RPMI8226 (cell line): ENCODE measurements around the gene FMN1.
"Not testable (repeated sequence)": the region's sequence is repeated elsewhere in the genome, so short reads cannot be mapped to it uniquely, and the experiment has no call there.

Source experiments
- DNase-seq: peaks from one replicate; pipeline ENCODE4 v3.0.0-alpha.2; 2015

FMN1 gene

GRCh38 chr15:32873284-32874114 is 321.0 kb downstream of the FMN1 start:
- DNase-seq: no peak

DNA sequence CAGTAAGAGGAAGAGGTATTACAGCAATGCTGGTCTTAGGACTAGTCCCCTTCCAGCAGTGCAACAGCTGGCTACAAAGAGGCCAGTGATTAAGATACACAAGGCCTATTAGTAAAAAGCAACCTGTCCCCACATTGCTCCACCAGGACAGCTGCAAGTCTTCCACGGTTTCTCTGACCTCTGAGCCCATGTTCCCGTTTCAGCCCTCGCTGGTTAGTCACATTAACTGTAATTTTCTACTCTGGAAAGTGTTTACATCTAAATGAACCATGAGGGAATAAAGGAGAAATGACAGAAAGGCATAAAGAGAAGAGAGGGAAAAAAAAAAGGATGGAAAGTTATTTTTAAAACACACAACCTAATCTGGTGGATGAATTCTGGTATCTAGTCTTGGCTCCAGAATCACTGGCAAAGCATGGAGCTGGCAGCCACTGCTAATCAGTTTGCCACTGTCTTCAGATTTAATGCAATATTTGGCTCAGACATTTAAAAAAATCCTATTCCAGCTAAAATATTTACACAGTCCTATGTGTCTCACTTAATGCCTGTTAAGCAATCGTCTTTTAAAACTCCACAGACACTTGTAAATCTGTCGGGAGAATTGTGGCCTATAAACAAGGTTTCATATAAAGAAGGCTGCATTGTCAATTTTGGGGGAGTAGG is 321.8 kb downstream of the FMN1 start:
- DNase-seq: no peak

DNA sequence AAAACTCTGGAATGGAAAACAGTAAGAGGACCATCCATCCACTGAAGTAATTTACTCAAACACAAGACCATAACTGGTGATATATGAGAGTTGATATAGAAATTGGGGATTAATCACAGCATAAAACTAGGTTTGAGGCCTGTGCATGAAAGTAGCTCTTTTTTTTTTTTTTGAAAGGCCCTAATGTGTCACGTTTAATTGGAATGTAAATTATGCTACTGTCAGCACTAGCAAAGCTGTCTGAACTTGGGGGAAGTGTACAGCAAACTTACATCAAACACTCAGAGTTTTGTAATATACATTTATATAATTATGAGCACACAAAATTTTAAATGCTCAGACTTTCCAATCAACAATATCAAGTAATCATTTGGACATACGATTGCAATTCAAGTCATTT is 322.6 kb downstream of the FMN1 start:
- no peak for DNase-seq

DNA sequence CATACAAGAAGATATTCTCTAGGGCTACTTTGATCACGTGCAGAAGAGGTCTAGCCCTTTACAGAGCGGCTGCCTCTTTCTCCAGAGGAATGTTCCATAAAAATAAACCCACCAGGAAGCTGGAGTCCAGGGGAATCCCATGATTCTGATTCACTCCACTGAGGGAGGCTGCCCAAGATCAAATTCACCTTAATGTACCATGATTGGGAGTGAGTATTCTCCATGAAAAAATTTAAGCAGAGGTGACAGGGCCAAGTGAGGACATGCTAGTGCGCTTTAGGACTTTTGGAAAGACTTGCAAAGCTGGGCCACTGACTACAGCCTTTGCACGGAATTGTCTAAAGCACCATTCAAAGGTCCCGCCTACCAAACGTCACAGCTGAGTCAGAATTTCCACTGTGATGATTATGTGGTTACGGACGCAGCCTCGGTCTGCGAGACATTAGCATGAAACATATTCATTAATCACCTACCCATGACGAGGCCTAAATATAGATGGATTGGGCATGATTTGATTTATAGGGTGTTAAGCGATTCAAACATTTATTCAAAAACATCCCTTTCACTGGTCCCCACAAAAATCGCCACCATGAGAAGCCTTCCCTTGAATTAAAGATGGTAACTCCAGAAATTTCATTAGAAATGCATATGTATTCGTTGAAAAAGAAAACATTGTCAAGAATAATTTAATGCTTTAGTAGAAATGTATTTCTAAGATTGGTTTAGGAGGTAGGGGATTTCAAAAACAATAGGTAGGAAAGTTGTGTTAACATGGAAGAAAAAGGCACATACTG is 324.1 kb downstream of the FMN1 start:
- DNase-seq: no peak

- no peak for DNase-seq
Observed at GRCh38 chr15:32869776-32870175, 324.7 kb downstream of the FMN1 start.

DNA sequence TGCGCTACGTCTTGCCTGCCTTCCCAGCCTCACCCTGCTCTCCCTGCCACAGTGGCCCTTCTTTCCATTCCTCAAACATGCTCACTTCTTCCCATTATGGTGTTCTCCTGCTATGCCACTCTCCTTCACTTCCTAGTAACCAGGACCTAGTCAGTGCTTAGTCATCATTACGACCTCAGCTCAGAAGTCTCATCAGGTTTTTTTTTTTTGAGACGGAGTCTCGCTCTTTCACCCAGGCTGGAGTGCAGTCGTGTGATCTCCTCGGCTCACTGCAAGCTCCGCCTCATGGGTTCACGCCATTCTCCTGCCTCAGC is 327.2 kb downstream of the FMN1 start:
- DNase-seq: no peak

DNA sequence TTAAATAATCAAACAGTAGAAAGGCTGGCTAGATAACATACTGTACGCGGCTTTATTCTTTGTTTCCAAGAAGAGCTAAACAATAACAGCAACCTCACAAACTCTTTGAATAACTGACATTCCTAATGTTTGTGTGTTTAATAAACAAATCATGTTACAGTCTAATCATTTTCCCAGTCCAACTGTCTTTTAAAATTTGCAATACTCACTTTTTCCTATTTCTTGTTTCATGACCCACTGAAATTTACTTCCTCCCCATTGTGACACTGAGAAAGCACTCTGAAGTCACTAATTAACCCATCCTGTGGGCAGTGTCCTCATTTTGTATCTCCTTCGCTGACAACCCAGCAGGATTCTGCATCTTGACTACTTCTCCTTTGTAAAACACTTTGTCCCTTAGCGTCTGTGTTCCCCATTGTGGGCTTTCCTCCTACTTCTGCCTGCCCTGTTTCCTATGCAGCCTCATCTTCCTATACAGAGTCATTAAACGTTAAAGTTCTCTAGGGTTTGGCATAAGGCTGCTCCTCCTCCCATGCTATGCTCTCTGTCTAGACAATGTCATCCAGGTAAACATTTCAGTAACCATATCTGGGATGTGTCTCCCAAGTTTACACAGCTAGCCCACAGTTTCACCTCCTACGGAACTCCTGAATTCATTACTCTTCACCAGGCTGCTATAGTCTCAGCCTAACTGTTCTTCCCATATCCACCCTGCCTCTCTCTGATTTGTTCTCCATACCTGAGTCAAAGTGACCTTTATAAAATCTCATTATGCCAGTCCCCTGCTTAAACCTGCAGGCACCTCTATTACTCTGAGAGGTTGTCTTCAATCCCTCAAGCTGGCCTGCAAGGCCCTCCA is 327.8 kb downstream of the FMN1 start:
- DNase-seq: no peak

DNA sequence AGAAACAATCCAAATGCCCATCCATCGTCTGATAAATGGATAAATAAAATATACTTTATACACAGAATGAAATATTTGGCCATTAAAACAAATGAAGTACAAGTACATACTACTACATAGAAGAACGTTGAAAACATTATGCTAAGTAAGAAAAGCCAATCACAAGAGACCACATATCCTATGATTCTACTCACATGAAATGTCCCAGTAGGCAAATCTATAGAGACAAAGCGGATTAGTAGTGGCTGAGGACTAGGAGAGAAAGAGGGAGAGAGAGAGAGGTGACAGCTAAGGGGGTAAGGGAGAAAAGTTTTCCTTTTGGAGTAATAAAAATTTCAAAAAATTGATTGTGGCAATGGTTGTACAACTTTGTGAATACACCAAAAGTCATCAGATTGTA is 329.7 kb downstream of the FMN1 start:
- no peak for DNase-seq

DNA sequence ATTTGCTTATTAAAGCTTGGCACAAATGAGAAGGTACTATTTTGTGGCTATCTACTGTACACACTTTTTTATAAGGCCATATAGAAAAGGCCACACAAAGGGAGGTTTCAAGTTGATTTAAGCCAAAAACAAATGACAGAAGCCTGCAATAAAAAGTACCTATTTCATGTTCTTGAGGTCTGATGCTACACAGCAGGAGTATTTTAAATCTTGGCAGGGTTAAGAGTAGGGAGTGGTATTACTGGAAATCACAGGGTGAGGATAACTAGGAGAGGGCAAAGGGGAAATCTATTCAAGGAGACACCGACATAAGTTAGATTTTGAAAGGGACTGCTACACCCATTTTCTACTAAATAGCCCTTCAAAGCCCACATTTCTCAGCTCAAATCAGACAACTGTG is 330.5 kb downstream of the FMN1 start:
- no peak for DNase-seq

DNA sequence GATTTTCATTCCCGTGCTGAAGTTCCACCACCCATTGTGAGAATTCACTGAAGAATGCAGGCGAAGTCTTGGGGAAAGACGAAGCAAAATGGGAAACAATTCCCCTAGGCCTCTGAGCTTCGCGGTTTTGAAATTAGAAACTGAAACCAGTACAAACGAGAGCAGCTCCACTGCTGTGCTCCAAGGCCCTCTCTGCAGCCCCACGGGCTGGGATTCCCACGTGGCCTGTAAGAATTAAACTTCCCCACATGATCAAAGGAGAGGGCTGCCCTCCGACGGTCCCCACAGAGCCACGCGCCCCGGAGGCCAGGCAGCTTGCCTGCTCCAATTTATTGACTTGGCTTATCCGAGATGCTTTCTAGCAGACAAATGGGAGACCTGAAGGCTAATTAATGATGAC is 332.8 kb downstream of the FMN1 start:
- peak; percentile 73 for DNase-seq

- DNase-seq: no peak
Observed at GRCh38 chr15:32861174-32861573, 333.3 kb downstream of the FMN1 start.

GRCh38 chr15:32859996-32860395 is 334.5 kb downstream of the FMN1 start:
- DNase-seq: no peak

DNA sequence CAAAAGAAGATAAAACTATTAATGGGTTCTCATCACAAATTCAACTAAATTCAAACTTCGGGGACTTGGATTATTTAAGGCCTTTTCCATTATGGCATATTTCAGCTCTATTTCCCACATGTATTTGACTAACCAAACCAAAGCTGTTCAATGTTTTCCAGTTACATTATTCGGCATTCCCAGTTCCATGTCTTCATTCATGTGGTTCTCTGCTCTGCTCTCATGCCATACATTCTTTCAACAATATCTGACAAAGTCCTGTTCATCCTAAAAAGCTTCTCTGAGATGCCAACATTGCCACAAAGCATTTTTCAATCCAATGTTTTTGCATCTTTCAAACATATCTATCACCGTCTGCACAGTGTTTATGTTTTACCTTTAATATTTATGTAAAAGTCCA is 335.3 kb downstream of the FMN1 start:
- no peak for DNase-seq

DNA sequence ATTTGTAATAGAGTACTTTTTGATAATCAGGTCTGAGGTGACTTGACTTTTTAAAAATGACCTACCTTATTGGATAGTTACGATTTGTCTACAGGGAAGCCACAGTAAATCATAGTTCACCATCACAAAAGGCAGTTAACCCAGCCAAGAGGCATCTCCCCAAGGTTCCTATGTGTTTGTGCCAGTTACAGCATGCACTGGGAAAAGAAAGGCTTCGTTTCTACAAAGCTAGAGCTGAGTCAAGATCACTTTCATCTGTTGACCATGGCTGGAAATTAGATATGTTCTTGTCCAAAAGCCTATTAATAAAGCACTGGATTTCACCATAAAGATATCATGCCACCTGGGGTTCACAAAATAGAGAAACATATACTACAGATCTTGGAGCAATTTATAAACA is 336.8 kb downstream of the FMN1 start:
- no peak for DNase-seq

- no peak for DNase-seq
Observed at GRCh38 chr15:32856753-32857152, 337.8 kb downstream of the FMN1 start.

- no peak for DNase-seq
Observed at GRCh38 chr15:32855942-32856341, 338.6 kb downstream of the FMN1 start.

DNA sequence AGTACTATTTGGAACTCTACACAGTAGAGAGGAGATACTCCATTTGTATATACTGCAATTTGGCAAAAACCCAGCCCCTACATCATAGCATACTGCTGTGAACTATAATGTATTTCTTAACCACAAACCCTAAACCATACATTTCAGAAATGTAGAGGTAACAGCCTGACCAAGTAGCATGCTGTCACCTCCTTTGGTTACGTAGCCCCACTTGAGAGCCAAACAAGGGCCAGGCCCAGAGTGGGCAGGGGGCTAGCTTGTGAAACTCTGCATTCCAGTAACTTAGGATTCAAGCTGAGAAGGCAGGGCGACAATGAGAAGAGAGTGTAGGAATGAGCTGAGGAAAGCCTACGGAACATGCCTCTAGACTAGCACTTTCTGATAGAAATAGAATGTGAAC is 340.9 kb downstream of the FMN1 start:
- no peak for DNase-seq

- no peak for DNase-seq
Observed at GRCh38 chr15:32852771-32853170, 341.7 kb downstream of the FMN1 start.

- no peak for DNase-seq
Observed at GRCh38 chr15:32852017-32852416, 342.5 kb downstream of the FMN1 start.

DNA sequence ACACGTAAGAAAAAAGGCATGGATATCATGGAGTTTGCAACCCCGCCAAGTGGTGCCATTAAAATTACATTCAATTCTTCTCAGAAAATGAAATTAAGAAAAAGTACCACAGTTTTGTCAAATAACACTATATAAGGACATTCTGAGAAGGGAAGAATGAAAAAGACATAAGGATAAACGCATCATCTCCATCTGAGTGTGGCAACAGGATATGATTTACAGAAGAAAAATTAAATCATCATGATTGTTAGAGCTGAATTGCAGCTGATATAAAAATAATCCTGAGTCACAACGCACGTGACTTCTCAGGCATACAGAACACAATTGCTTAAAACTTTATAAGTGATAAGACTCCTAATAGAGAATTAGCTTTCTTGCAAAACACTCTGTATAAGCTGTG is 342.9 kb downstream of the FMN1 start:
- no peak for DNase-seq

- no peak for DNase-seq
Observed at GRCh38 chr15:32849769-32850668, 344.5 kb downstream of the FMN1 start.

DNA sequence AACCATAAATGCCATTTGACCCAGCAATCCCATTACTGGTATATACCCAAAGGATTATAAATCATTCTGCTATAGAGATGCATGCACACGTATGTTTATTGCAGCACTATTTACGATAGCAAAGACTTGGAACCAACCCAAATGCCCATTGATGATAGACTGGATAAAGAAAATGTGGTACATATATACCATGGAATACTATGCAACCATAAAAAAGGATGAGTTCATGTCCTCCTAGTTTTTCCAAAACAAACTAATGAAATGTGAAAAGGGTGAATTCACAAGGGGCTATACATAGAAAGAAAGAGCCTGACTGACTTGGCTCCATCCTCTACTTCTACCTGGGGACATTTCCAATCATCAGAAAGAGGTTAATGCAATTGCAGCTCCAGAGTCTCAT is 347.8 kb downstream of the FMN1 start:
- not testable (repeated sequence) for DNase-seq
